ENCODE results near the gene ASZ1. TPM values are rescaled to one million over a fixed set of nuclear protein-coding genes. Genes with fewer than 3 reads are reported as not detected.

Gene ASZ1
- total RNA-seq, 1 donor from 2014 or later: not detected

DNA sequence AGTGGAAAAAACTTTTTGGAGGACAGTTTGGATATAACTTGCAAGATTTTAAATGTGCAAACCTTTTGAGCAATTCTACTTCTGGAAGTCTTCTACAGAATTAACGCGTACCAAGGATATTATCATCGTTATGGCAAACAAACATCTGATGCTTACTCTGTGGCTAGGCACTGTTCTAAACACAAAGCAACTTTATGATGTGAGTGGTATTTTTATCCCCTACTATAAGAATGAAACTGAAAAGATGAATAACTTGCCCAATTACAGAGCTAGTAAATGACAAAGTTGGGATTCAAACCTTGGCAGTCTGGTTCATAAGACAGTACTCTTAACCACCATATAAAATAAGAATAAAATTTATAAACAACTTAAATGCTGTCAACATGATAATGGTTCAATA lies 15.8 kb downstream of the ASZ1 start:
- peaks cover 26% of the 10 kb centered on the region for H3K4me1 Mint-ChIP-seq
- no peaks in the 10 kb centered on the region for H3K27me3 Mint-ChIP-seq (ENCODE audit: low read depth)
- peak overlapping the region; percentile 26 for H3K27ac Mint-ChIP-seq
- H3K9me3 Mint-ChIP-seq: peaks cover 4% of the 10 kb centered on the region
- DNase-seq (ENCODE audit: low spot score in 2 of 2, unreplicated experiment in 2 of 2): no peak
- H3K36me3 Mint-ChIP-seq: no peaks in the 10 kb centered on the region
- H3K4me3 Mint-ChIP-seq: no peak overlapping the region
- TF ChIP-seq, protein P1, sequence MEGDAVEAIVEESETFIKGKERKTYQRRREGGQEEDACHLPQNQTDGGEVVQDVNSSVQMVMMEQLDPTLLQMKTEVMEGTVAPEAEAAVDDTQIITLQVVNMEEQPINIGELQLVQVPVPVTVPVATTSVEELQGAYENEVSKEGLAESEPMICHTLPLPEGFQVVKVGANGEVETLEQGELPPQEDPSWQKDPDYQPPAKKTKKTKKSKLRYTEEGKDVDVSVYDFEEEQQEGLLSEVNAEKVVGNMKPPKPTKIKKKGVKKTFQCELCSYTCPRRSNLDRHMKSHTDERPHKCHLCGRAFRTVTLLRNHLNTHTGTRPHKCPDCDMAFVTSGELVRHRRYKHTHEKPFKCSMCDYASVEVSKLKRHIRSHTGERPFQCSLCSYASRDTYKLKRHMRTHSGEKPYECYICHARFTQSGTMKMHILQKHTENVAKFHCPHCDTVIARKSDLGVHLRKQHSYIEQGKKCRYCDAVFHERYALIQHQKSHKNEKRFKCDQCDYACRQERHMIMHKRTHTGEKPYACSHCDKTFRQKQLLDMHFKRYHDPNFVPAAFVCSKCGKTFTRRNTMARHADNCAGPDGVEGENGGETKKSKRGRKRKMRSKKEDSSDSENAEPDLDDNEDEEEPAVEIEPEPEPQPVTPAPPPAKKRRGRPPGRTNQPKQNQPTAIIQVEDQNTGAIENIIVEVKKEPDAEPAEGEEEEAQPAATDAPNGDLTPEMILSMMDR (IDR thresholded peaks at IDR 0.05; ENCODE audit: unreplicated experiment): no peak

DNA sequence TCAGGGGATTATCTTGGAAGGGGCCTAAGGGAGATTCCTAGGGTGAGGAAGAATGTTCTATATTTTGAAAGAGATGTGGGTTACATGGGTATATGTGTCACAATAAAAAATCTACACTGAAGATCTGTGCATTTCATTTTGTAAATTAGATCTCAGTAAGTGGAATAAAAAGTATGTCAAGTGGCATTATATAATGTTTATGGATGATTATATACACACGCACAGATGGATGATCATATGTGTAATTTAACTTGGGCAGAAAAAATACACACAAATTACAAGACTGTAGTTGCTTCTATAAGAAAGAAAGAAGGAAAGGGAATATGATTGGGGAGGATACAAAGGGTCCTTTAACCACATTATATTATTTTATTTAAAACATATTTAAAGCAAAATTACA lies 18.5 kb downstream of the ASZ1 start:
- no peaks in the 10 kb centered on the region for H3K27me3 Mint-ChIP-seq (ENCODE audit: low read depth)
- H3K4me1 Mint-ChIP-seq: peaks cover 26% of the 10 kb centered on the region
- no peak for DNase-seq (ENCODE audit: low spot score in 2 of 2, unreplicated experiment in 2 of 2)
- no peak overlapping the region for H3K4me3 Mint-ChIP-seq
- peaks cover 12% of the 10 kb centered on the region for H3K9me3 Mint-ChIP-seq
- TF ChIP-seq, protein P1 (IDR thresholded peaks at IDR 0.05; ENCODE audit: unreplicated experiment): no peak
- no peak overlapping the region for H3K27ac Mint-ChIP-seq
- H3K36me3 Mint-ChIP-seq: no peaks in the 10 kb centered on the region

DNA sequence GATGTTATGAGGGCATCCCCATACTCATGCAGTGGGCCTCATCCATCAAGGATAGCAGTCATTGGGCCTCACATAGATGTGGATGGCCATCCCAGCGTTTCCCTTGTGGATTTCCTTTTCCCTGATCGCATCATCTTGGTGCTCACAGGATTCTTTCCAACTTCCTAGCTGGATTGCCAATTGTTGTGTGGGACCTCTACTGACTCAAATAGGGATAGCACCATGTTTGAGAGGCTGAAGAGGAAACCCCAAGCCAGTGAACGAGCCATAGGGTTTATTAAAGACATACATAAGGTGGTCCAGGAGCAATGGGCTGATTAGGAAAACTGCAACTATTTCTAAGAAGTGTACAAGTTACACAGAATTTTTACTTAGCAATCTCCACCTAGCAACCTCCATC lies 21.8 kb downstream of the ASZ1 start:
- Mint-ChIP-seq H3K36me3 (no peaks in the 10 kb centered on the region), H3K9me3 (peaks cover 10% of the 10 kb centered on the region), H3K27me3 (ENCODE audit: low read depth) (no peaks in the 10 kb centered on the region), H3K27ac (no peak overlapping the region), H3K4me3 (no peak overlapping the region), H3K4me1 (peaks cover 8% of the 10 kb centered on the region)
- TF ChIP-seq, protein P1 (IDR thresholded peaks at IDR 0.05; ENCODE audit: unreplicated experiment): no peak
- DNase-seq (ENCODE audit: low spot score in 2 of 2, unreplicated experiment in 2 of 2): no peak

DNA sequence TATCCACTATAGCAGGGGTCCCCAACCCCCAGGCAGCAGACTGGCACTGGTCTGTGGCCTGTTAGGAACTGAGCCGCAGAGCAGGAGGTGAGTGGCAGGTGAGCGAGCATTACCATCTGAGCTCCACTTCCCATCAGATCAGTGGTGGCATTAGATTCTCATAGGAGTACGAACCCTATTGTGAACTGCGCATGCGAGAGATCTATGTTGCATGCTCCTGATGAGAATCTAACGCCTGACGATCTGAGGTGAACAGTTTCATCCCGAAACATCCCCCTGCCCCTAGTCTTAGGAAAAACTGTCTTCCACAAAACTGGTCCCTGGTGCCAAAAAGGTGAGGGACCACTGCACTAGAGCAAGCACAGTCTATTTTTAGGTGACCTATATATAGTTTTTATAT lies 23.6 kb downstream of the ASZ1 start:
- Mint-ChIP-seq H3K27ac (no peak overlapping the region), H3K27me3 (ENCODE audit: low read depth) (no peaks in the 10 kb centered on the region), H3K9me3 (peaks cover 10% of the 10 kb centered on the region), H3K36me3 (no peaks in the 10 kb centered on the region), H3K4me3 (no peak overlapping the region), H3K4me1 (peaks cover 12% of the 10 kb centered on the region)
- TF ChIP-seq, protein P1 (IDR thresholded peaks at IDR 0.05; ENCODE audit: unreplicated experiment): no peak
- no peak for DNase-seq (ENCODE audit: low spot score in 2 of 2, unreplicated experiment in 2 of 2)

DNA sequence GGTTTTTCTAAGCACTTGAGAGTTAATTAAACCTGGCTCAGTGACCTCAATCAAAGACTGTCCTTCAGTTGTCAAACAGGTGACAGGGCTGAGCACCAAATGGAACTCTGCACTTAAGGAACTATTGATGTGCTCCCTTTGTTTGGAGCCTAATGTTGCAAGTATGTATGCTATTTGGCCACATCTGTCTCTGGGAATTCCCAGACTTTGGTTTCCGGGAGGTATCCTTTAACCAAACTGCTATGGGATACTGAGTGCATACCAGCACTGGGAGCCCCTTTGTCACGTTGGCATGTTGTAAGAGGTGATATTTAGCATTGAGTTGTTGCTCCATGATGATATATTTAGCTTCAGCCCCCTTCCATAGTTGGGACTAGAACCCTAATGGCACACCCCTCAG lies 25.2 kb downstream of the ASZ1 start:
- no peak for DNase-seq (ENCODE audit: low spot score in 2 of 2, unreplicated experiment in 2 of 2)
- H3K4me1 Mint-ChIP-seq: peaks cover 10% of the 10 kb centered on the region
- H3K36me3 Mint-ChIP-seq: no peaks in the 10 kb centered on the region
- no peak overlapping the region for H3K4me3 Mint-ChIP-seq
- peaks cover 10% of the 10 kb centered on the region for H3K9me3 Mint-ChIP-seq
- TF ChIP-seq, protein P1 (IDR thresholded peaks at IDR 0.05; ENCODE audit: unreplicated experiment): no peak
- H3K27ac Mint-ChIP-seq: no peak overlapping the region
- H3K27me3 Mint-ChIP-seq (ENCODE audit: low read depth): no peaks in the 10 kb centered on the region
